CD4-positive, alpha-beta T cell treated with Interleukin-15 for 1 hour (primary cell): Measurements from ENCODE around the gene ANKRD65.
A peak's percentile ranks its signal among the peaks of the same experiment; 100 is the strongest.
"Not testable (repeated sequence)": the region's sequence is repeated elsewhere in the genome, so short reads cannot be mapped to it uniquely, and the experiment has no call there.

ENCODE experiments used
- DNase-seq: peaks from one replicate; pipeline ENCODE4 v3.0.0-alpha.2; 2020

ANKRD65 gene

GRCh38 chr1:1421147-1421906, at the start of gene ANKRD65:
ANKRD65 (minus strand) TSS chr1:1421276; CDS start chr1:1421005, 271 bp downstream.
- DNase-seq = no peak

GRCh38 chr1:1468196-1468985, 47.3 kb upstream of the ANKRD65 start:
- DNase-seq = not testable (repeated sequence)

GRCh38 chr1:1463312-1463711, 42.2 kb upstream of the ANKRD65 start:
- DNase-seq = no peak

GRCh38 chr1:1462318-1462966, 41.4 kb upstream of the ANKRD65 start:
- peak; percentile 21 for DNase-seq

GRCh38 chr1:1461721-1462317, 40.7 kb upstream of the ANKRD65 start:
- no peak for DNase-seq

GRCh38 chr1:1460540-1461130, 39.6 kb upstream of the ANKRD65 start:
- no peak for DNase-seq

GRCh38 chr1:1459711-1460110, 38.6 kb upstream of the ANKRD65 start:
- DNase-seq = not testable (repeated sequence)

- DNase-seq = not testable (repeated sequence)
Observed at GRCh38 chr1:1459156-1459555, 38.1 kb upstream of the ANKRD65 start.

GRCh38 chr1:1456683-1457255, 35.7 kb upstream of the ANKRD65 start:
- DNase-seq = not testable (repeated sequence)

GRCh38 chr1:1455934-1456333, 34.9 kb upstream of the ANKRD65 start:
- DNase-seq = not testable (repeated sequence)

- DNase-seq = no peak
Observed at GRCh38 chr1:1455366-1455884, 34.3 kb upstream of the ANKRD65 start.

- not testable (repeated sequence) for DNase-seq
Observed at GRCh38 chr1:1454286-1455056, 33.4 kb upstream of the ANKRD65 start.

- DNase-seq = no peak
Observed at GRCh38 chr1:1452882-1453281, 31.8 kb upstream of the ANKRD65 start.

- DNase-seq = not testable (repeated sequence)
Observed at GRCh38 chr1:1452365-1452739, 31.3 kb upstream of the ANKRD65 start.

GRCh38 chr1:1451696-1452364, 30.8 kb upstream of the ANKRD65 start:
- DNase-seq = no peak

- DNase-seq = not testable (repeated sequence)
Observed at GRCh38 chr1:1450616-1451015, 29.5 kb upstream of the ANKRD65 start.

GRCh38 chr1:1449099-1449739, 28.1 kb upstream of the ANKRD65 start, which contains the start of gene ATAD3C:
ATAD3C (plus strand) TSS chr1:1449689; CDS start chr1:1450684, 995 bp downstream.
- no peak for DNase-seq

- not testable (repeated sequence) for DNase-seq
Observed at GRCh38 chr1:1446631-1447030, 25.6 kb upstream of the ANKRD65 start.

GRCh38 chr1:1442069-1442770, 21.1 kb upstream of the ANKRD65 start:
- DNase-seq = no peak
